ACC112 (cell line): Measurements from ENCODE around the gene CLMP.

Source experiments
- H2AFZ ChIP-seq: fragments of 200-600 bp; sonication (generic); one replicate; pipeline ENCODE4 v1.6.0; 2017; ENCODE audit warnings: antibody characterized with exemption, low read length; ENCODE audit not compliant: unreplicated experiment
- H3K27ac ChIP-seq: fragments of 200-600 bp; sonication (generic); 2 replicates; pipeline ENCODE4 v1.5.1; 2014; ENCODE audit warnings: low read depth, mild to moderate bottlenecking, antibody characterized with exemption, low read length, moderate library complexity
- H3K27me3 ChIP-seq: fragments of 200-600 bp; sonication (generic); 2 replicates; pipeline ENCODE4 v1.6.1; 2014; ENCODE audit warnings: mild to moderate bottlenecking, antibody characterized with exemption, low read length, moderate library complexity, mixed read lengths; ENCODE audit not compliant: insufficient read depth
- H3K36me3 ChIP-seq: fragments of 200-600 bp; sonication (generic); 2 replicates; pipeline ENCODE4 v1.6.1; 2016; ENCODE audit warnings: mild to moderate bottlenecking, antibody characterized with exemption, low read length, moderate library complexity, mixed read lengths; ENCODE audit not compliant: insufficient read depth
- H3K4me1 ChIP-seq: fragments of 200-600 bp; sonication (generic); one replicate; pipeline ENCODE4 v1.6.1; 2016; ENCODE audit warnings: low read length, mixed read lengths; ENCODE audit not compliant: insufficient read depth, unreplicated experiment, control insufficient read depth
- H3K4me3 ChIP-seq: fragments of 200-600 bp; sonication (generic); 2 replicates; pipeline ENCODE4 v1.5.1; 2014; ENCODE audit warnings: mild to moderate bottlenecking, low read depth, low read length
- H3K79me2 ChIP-seq: fragments of 200-600 bp; sonication (generic); one replicate; pipeline ENCODE4 v1.6.0; 2016; ENCODE audit warnings: low read length; ENCODE audit not compliant: control insufficient read depth, unreplicated experiment, insufficient read depth

CLMP gene

GRCh38 chr11:123054301-123055065, 140.6 kb downstream of the CLMP start:
- H3K27ac ChIP-seq, result no peak overlapping the region
- H2AFZ ChIP-seq, result no peak overlapping the region
- peaks cover 27% of the 10 kb centered on the region for H3K79me2 ChIP-seq
- no peak overlapping the region for H3K4me3 ChIP-seq
- H3K36me3 ChIP-seq, result peaks cover 45% of the 10 kb centered on the region
- H3K4me1 ChIP-seq, result peaks cover 28% of the 10 kb centered on the region
- H3K27me3 ChIP-seq, result no peaks in the 10 kb centered on the region

DNA sequence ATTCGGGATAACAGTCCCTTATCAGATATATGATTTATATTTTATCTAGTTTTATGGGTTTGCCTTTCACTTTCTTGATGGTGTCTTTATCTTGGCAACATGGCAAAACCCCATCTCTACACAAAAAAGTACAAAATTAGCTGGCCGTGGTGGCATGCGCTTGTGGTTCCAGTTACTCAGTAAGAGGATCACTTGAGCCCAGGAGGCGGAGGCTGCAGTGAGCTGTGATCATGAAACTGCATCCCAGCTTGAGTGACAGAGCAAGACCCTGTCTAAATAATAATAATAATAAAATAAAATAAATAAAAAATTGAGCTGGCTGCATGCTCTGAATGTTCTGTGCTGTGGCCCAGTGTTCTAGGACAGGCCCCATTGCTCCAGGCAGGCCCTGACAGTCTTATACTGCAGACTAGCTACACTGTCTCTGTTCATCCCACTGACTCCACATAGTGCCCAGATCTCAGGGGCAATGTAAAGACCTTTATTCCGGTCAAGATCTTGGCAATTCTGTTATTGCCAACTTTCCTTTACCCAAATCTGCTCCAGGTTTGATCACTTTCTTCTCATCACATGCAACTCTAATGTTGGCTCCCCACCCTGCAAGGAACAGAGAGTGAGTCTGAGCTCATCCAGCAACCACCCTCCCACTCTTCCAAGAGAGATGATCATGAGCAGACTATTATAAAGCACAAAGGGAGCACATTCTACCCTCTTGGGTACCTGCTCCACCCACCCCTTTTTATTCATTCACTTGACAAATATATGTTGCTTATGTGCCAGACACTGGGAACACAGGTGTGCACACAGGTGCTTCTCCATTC, 141.9 kb downstream of the CLMP start:
- H2AFZ ChIP-seq, result no peak overlapping the region
- no peak overlapping the region for H3K4me3 ChIP-seq
- no peak overlapping the region for H3K27ac ChIP-seq
- H3K27me3 ChIP-seq, result no peaks in the 10 kb centered on the region
- H3K79me2 ChIP-seq, result peaks cover 13% of the 10 kb centered on the region
- H3K4me1 ChIP-seq, result peaks cover 19% of the 10 kb centered on the region
- H3K36me3 ChIP-seq, result peaks cover 32% of the 10 kb centered on the region

DNA sequence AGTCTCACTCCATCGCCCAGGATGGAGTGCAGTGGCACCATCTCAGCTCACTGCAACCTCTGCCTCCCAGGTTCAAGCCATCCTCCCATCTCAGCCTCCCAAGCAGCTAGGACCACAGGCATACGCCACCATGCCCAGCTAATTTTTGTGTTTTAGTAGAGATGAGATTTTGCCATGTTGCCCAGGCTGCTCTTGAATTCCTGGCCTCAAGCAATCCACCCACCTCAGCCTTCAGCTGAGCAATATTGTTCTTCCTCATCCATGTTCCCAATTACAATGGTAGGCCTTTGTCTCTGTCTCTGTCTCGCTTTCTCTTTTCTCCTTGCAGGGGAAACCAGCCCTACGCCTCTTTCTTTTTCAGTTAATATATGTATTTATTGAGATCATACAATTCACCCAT, 143.4 kb downstream of the CLMP start:
- H3K4me1 ChIP-seq, result peaks cover 4% of the 10 kb centered on the region

GRCh38 chr11:123051146-123051545, 143.9 kb downstream of the CLMP start:
- Histone ChIP-seq H3K4me1 (peaks cover 2% of the 10 kb centered on the region), H3K79me2 (no peaks in the 10 kb centered on the region), H3K4me3 (no peak overlapping the region), H3K36me3 (peaks cover 12% of the 10 kb centered on the region), H2AFZ (no peak overlapping the region), H3K27ac (no peak overlapping the region), H3K27me3 (no peaks in the 10 kb centered on the region)

More for the DNA sequence above, 143.4 kb downstream of the CLMP start:
- Histone ChIP-seq H2AFZ (no peak overlapping the region), H3K4me3 (no peak overlapping the region), H3K27me3 (no peaks in the 10 kb centered on the region), H3K36me3 (peaks cover 17% of the 10 kb centered on the region), H3K27ac (no peak overlapping the region), H3K79me2 (no peaks in the 10 kb centered on the region)

GRCh38 chr11:123047947-123048293, 147.1 kb downstream of the CLMP start:
- no peak overlapping the region for H3K4me3 ChIP-seq

DNA sequence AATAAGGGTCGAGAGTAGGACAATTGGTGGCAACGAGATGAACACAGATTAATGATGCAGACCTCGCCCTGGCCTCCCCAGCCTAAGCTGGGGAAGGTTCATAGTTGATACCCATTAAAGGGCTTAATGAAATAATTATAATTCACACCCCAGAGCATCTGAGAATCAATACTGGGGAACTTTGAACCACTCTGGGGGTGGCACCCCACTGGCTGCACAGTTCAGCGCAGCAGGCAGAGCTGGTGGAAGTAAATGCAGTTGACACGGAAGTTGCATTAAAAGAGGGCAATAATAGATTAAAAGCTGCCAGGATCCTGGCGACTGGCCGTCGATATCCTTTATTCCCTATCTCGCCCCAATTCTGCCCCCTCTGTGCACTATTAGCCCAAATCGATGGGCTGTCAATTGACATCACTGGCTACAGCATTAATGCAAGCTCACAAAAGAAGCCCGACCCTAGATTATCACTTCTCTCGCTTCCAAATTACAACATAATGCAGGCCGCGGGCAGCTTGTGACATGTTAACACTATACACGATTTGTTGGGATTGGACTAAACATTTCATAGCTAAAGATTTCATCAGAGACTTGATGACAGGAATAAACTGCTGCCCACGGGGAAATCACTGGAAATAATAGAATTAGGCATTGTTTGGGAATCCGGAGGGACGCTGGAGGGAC, 147.6 kb downstream of the CLMP start:
- no peaks in the 10 kb centered on the region for H3K36me3 ChIP-seq

More at GRCh38 chr11:123047947-123048293, 147.1 kb downstream of the CLMP start:
- Histone ChIP-seq H3K4me1 (no peaks in the 10 kb centered on the region), H3K27ac (no peak overlapping the region), H3K27me3 (no peaks in the 10 kb centered on the region), H2AFZ (no peak overlapping the region), H3K79me2 (no peaks in the 10 kb centered on the region), H3K36me3 (no peaks in the 10 kb centered on the region)

DNA sequence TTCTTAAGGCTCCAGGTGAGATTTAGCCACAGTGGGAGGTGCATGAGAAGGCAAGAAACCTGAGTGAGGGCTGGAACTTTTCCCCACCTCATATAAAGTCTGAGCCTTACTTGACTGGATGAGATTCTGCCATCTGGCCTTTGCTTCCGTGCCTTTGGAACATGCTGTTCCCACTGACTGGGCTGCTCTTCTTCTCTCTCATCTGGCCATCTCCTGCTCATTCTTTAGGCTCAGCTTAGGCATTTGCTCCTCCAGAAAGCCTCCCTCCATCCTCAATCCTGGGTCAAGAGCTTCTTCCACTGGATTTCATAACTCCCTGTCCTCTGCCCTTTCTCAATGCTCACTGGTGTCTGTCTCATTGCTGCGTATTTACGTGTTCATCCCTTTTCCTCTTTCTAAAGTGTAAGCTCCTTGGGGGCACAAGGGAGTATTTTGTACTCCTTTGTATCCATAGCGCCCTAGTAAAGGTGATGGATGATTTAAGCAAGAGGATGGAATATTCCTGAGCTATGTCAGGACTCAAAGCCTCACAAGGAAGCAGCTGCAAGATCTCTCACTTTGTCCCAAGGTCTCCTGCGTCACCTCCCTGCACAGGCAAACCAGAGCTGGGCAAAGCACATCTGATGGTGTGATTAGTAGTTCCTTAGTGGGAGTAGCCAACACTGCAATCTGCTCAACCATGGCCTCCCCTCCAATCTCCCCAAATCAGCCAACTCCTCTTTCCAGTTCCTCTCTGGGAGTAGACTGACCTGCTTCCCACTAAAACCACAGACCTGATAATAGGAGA, 148.4 kb downstream of the CLMP start:
- Histone ChIP-seq H2AFZ (no peak overlapping the region), H3K4me1 (no peaks in the 10 kb centered on the region), H3K27ac (no peak overlapping the region), H3K27me3 (no peaks in the 10 kb centered on the region), H3K36me3 (no peaks in the 10 kb centered on the region), H3K4me3 (no peak overlapping the region), H3K79me2 (no peaks in the 10 kb centered on the region)

More for the DNA sequence above, 147.6 kb downstream of the CLMP start:
- Histone ChIP-seq H2AFZ (no peak overlapping the region), H3K4me3 (no peak overlapping the region), H3K27ac (no peak overlapping the region), H3K4me1 (no peaks in the 10 kb centered on the region), H3K27me3 (no peaks in the 10 kb centered on the region), H3K79me2 (no peaks in the 10 kb centered on the region)

- no peaks in the 10 kb centered on the region for H3K36me3 ChIP-seq
Observed at GRCh38 chr11:123045101-123045500, 149.9 kb downstream of the CLMP start.

GRCh38 chr11:123041185-123041584, 153.9 kb downstream of the CLMP start:
- no peaks in the 10 kb centered on the region for H3K36me3 ChIP-seq
- no peak overlapping the region for H2AFZ ChIP-seq
- H3K4me1 ChIP-seq, result no peaks in the 10 kb centered on the region
- no peaks in the 10 kb centered on the region for H3K27me3 ChIP-seq
- H3K79me2 ChIP-seq, result no peaks in the 10 kb centered on the region
- no peak overlapping the region for H3K4me3 ChIP-seq
- no peak overlapping the region for H3K27ac ChIP-seq

More at GRCh38 chr11:123045101-123045500, 149.9 kb downstream of the CLMP start:
- H3K27me3 ChIP-seq, result no peaks in the 10 kb centered on the region
- no peak overlapping the region for H3K4me3 ChIP-seq
- H3K79me2 ChIP-seq, result no peaks in the 10 kb centered on the region
- H2AFZ ChIP-seq, result no peak overlapping the region
- no peak overlapping the region for H3K27ac ChIP-seq
- H3K4me1 ChIP-seq, result no peaks in the 10 kb centered on the region

DNA sequence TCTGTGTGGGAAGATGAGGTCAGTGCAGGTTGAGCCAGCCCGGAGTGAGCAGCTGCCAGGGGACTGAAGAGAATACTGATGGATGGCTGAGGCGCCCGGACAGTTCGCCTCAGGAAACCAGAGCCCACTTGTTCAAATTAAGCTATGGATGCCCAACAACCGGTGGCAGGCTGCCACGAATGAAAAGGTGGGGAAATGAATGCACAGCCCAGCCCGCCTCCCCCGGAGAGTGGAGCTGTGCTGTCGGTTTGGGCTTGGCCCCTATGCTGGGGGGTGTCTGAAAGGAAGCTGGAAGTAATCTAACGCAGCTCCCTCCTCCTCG, 155.0 kb downstream of the CLMP start:
- Histone ChIP-seq H3K79me2 (no peaks in the 10 kb centered on the region), H2AFZ (peak overlapping the region; percentile 14), H3K36me3 (no peaks in the 10 kb centered on the region), H3K27ac (no peak overlapping the region), H3K4me3 (no peak overlapping the region), H3K27me3 (no peaks in the 10 kb centered on the region), H3K4me1 (no peaks in the 10 kb centered on the region)
